ENCODE measurements around the gene DSTYK.

The DSTYK gene

GRCh38 chr1:205147191-205147835 lies 64.2 kb downstream of the DSTYK start:
- H3K27ac ChIP-seq (ENCODE audit: low read depth, low read length) = peak overlapping the region; percentile 35
- H3K27me3 ChIP-seq (ENCODE audit: control insufficient read depth, insufficient read depth, low read length) = no peaks in the 10 kb centered on the region
- no peak overlapping the region for H3K9ac ChIP-seq (ENCODE audit: low read depth, low read length)
- no peaks in the 10 kb centered on the region for H3K9me3 ChIP-seq (ENCODE audit: control insufficient read depth, insufficient read depth, low read length)
- no peak overlapping the region for H3K4me3 ChIP-seq (ENCODE audit: low read depth, low read length)
- peaks cover 27% of the 10 kb centered on the region for H3K36me3 ChIP-seq (ENCODE audit: control insufficient read depth, insufficient read depth, low read length)
- H3K4me1 ChIP-seq (ENCODE audit: control insufficient read depth, insufficient read depth, low read length) = peaks cover 8% of the 10 kb centered on the region; the same call in 1 of the 2 replicates

GRCh38 chr1:205144751-205145150 lies 66.8 kb downstream of the DSTYK start:
- no peak overlapping the region for H3K27ac ChIP-seq (ENCODE audit: low read depth, low read length)
- H3K9me3 ChIP-seq (ENCODE audit: control insufficient read depth, insufficient read depth, low read length) = no peaks in the 10 kb centered on the region
- H3K36me3 ChIP-seq (ENCODE audit: control insufficient read depth, insufficient read depth, low read length) = peaks cover 19% of the 10 kb centered on the region
- no peaks in the 10 kb centered on the region for H3K27me3 ChIP-seq (ENCODE audit: control insufficient read depth, insufficient read depth, low read length)
- no peak overlapping the region for H3K9ac ChIP-seq (ENCODE audit: low read depth, low read length)
- peaks cover 8% of the 10 kb centered on the region; the same call in 1 of the 2 replicates for H3K4me1 ChIP-seq (ENCODE audit: control insufficient read depth, insufficient read depth, low read length)
- no peak overlapping the region for H3K4me3 ChIP-seq (ENCODE audit: low read depth, low read length)

- Histone ChIP-seq H3K27me3 (ENCODE audit: control insufficient read depth, insufficient read depth, low read length) (no peaks in the 10 kb centered on the region), H3K4me3 (ENCODE audit: low read depth, low read length) (no peak overlapping the region), H3K36me3 (ENCODE audit: control insufficient read depth, insufficient read depth, low read length) (peaks cover 19% of the 10 kb centered on the region), H3K9me3 (ENCODE audit: control insufficient read depth, insufficient read depth, low read length) (no peaks in the 10 kb centered on the region), H3K4me1 (ENCODE audit: control insufficient read depth, insufficient read depth, low read length) (peaks cover 8% of the 10 kb centered on the region; the same call in 1 of the 2 replicates), H3K9ac (ENCODE audit: low read depth, low read length) (no peak overlapping the region), H3K27ac (ENCODE audit: low read depth, low read length) (no peak overlapping the region)
Observed at GRCh38 chr1:205144046-205144720, 67.3 kb downstream of the DSTYK start.

GRCh38 chr1:205142102-205142469 lies 69.4 kb downstream of the DSTYK start:
- Histone ChIP-seq H3K4me3 (ENCODE audit: low read depth, low read length) (no peak overlapping the region), H3K9ac (ENCODE audit: low read depth, low read length) (no peak overlapping the region), H3K27ac (ENCODE audit: low read depth, low read length) (no peak overlapping the region)

GRCh38 chr1:205141236-205142101 lies 70.0 kb downstream of the DSTYK start:
- Histone ChIP-seq H3K9me3 (ENCODE audit: control insufficient read depth, insufficient read depth, low read length) (peaks cover 2% of the 10 kb centered on the region; the same call in 1 of the 2 replicates), H3K4me1 (ENCODE audit: control insufficient read depth, insufficient read depth, low read length) (peaks cover 8% of the 10 kb centered on the region; the same call in 1 of the 2 replicates), H3K4me3 (ENCODE audit: low read depth, low read length) (no peak overlapping the region), H3K27me3 (ENCODE audit: control insufficient read depth, insufficient read depth, low read length) (no peaks in the 10 kb centered on the region), H3K36me3 (ENCODE audit: control insufficient read depth, insufficient read depth, low read length) (no peaks in the 10 kb centered on the region; the same call in 1 of the 2 replicates), H3K9ac (ENCODE audit: low read depth, low read length) (no peak overlapping the region), H3K27ac (ENCODE audit: low read depth, low read length) (no peak overlapping the region)

More at GRCh38 chr1:205142102-205142469, 69.4 kb downstream of the DSTYK start:
- Histone ChIP-seq H3K36me3 (ENCODE audit: control insufficient read depth, insufficient read depth, low read length) (peaks cover 4% of the 10 kb centered on the region), H3K4me1 (ENCODE audit: control insufficient read depth, insufficient read depth, low read length) (peaks cover 8% of the 10 kb centered on the region; the same call in 1 of the 2 replicates), H3K27me3 (ENCODE audit: control insufficient read depth, insufficient read depth, low read length) (no peaks in the 10 kb centered on the region), H3K9me3 (ENCODE audit: control insufficient read depth, insufficient read depth, low read length) (peaks cover 2% of the 10 kb centered on the region; the same call in 1 of the 2 replicates)

- Histone ChIP-seq H3K9ac (ENCODE audit: low read depth, low read length) (no peak overlapping the region), H3K27me3 (ENCODE audit: control insufficient read depth, insufficient read depth, low read length) (no peaks in the 10 kb centered on the region), H3K4me1 (ENCODE audit: control insufficient read depth, insufficient read depth, low read length) (peaks cover 7% of the 10 kb centered on the region; the same call in 1 of the 2 replicates), H3K36me3 (ENCODE audit: control insufficient read depth, insufficient read depth, low read length) (no peaks in the 10 kb centered on the region), H3K4me3 (ENCODE audit: low read depth, low read length) (no peak overlapping the region), H3K9me3 (ENCODE audit: control insufficient read depth, insufficient read depth, low read length) (peaks cover 2% of the 10 kb centered on the region; the same call in 1 of the 2 replicates), H3K27ac (ENCODE audit: low read depth, low read length) (no peak overlapping the region)
Observed at GRCh38 chr1:205140113-205140512, 71.4 kb downstream of the DSTYK start.

- H3K9ac ChIP-seq (ENCODE audit: low read depth, low read length) = no peak overlapping the region
Observed at GRCh38 chr1:205137901-205138300, 73.6 kb downstream of the DSTYK start.

GRCh38 chr1:205133287-205133686 lies 78.2 kb downstream of the DSTYK start:
- H3K27me3 ChIP-seq (ENCODE audit: control insufficient read depth, insufficient read depth, low read length) = no peaks in the 10 kb centered on the region
- no peak overlapping the region for H3K4me3 ChIP-seq (ENCODE audit: low read depth, low read length)
- no peaks in the 10 kb centered on the region for H3K36me3 ChIP-seq (ENCODE audit: control insufficient read depth, insufficient read depth, low read length)
- no peak overlapping the region for H3K27ac ChIP-seq (ENCODE audit: low read depth, low read length)
- H3K9ac ChIP-seq (ENCODE audit: low read depth, low read length) = no peak overlapping the region
- H3K9me3 ChIP-seq (ENCODE audit: control insufficient read depth, insufficient read depth, low read length) = no peaks in the 10 kb centered on the region
- no peaks in the 10 kb centered on the region for H3K4me1 ChIP-seq (ENCODE audit: control insufficient read depth, insufficient read depth, low read length)

More at GRCh38 chr1:205137901-205138300, 73.6 kb downstream of the DSTYK start:
- Histone ChIP-seq H3K27me3 (ENCODE audit: control insufficient read depth, insufficient read depth, low read length) (no peaks in the 10 kb centered on the region), H3K4me3 (ENCODE audit: low read depth, low read length) (no peak overlapping the region), H3K27ac (ENCODE audit: low read depth, low read length) (peak overlapping the region; percentile 59), H3K36me3 (ENCODE audit: control insufficient read depth, insufficient read depth, low read length) (no peaks in the 10 kb centered on the region), H3K9me3 (ENCODE audit: control insufficient read depth, insufficient read depth, low read length) (peaks cover 2% of the 10 kb centered on the region; the same call in 1 of the 2 replicates), H3K4me1 (ENCODE audit: control insufficient read depth, insufficient read depth, low read length) (no peaks in the 10 kb centered on the region)

GRCh38 chr1:205129447-205130029 lies 82.0 kb downstream of the DSTYK start:
- H3K4me3 ChIP-seq (ENCODE audit: low read depth, low read length) = no peak overlapping the region
- no peaks in the 10 kb centered on the region for H3K27me3 ChIP-seq (ENCODE audit: control insufficient read depth, insufficient read depth, low read length)
- no peaks in the 10 kb centered on the region for H3K36me3 ChIP-seq (ENCODE audit: control insufficient read depth, insufficient read depth, low read length)
- no peak overlapping the region for H3K27ac ChIP-seq (ENCODE audit: low read depth, low read length)
- no peaks in the 10 kb centered on the region for H3K4me1 ChIP-seq (ENCODE audit: control insufficient read depth, insufficient read depth, low read length)
- H3K9me3 ChIP-seq (ENCODE audit: control insufficient read depth, insufficient read depth, low read length) = no peaks in the 10 kb centered on the region
- H3K9ac ChIP-seq (ENCODE audit: low read depth, low read length) = no peak overlapping the region

- Histone ChIP-seq H3K4me3 (ENCODE audit: low read depth, low read length) (no peak overlapping the region), H3K27ac (ENCODE audit: low read depth, low read length) (no peak overlapping the region), H3K27me3 (ENCODE audit: control insufficient read depth, insufficient read depth, low read length) (no peaks in the 10 kb centered on the region), H3K36me3 (ENCODE audit: control insufficient read depth, insufficient read depth, low read length) (no peaks in the 10 kb centered on the region), H3K9me3 (ENCODE audit: control insufficient read depth, insufficient read depth, low read length) (no peaks in the 10 kb centered on the region), H3K4me1 (ENCODE audit: control insufficient read depth, insufficient read depth, low read length) (no peaks in the 10 kb centered on the region), H3K9ac (ENCODE audit: low read depth, low read length) (no peak overlapping the region)
Observed at GRCh38 chr1:205128050-205128449, 83.5 kb downstream of the DSTYK start.
